GM13976 (cell line): ENCODE measurements around the gene ASTN2.

Source experiments
- DNase-seq: peaks from one replicate; pipeline ENCODE4 v3.0.0; 2012; ENCODE audit warnings: low spot score
- in situ Hi-C: fragments of 300-500 bp; cut with MboI; formaldehyde crosslinking; loops from one replicate; pipeline ENCODE4 v1.12.0; 2022; ENCODE audit warnings: low sequenced_read_pairs, mixed read lengths, inconsistent platforms; ENCODE audit not compliant: unreplicated experiment
- TF ChIP-seq, protein P1 (sequence below): IDR thresholded peaks from 2 replicates; pipeline ENCODE4 v1.5.1; 2012; ENCODE audit warnings: borderline replicate concordance, mild to moderate bottlenecking; ENCODE audit not compliant: insufficient read depth; ENCODE audit errors: extremely low read depth, missing control alignments, control extremely low read depth

Gene ASTN2

GRCh38 chr9:116499986-116500871 is 914.6 kb downstream of the ASTN2 start:
- in situ Hi-C loops: no loop called here
- TF ChIP-seq, protein P1, sequence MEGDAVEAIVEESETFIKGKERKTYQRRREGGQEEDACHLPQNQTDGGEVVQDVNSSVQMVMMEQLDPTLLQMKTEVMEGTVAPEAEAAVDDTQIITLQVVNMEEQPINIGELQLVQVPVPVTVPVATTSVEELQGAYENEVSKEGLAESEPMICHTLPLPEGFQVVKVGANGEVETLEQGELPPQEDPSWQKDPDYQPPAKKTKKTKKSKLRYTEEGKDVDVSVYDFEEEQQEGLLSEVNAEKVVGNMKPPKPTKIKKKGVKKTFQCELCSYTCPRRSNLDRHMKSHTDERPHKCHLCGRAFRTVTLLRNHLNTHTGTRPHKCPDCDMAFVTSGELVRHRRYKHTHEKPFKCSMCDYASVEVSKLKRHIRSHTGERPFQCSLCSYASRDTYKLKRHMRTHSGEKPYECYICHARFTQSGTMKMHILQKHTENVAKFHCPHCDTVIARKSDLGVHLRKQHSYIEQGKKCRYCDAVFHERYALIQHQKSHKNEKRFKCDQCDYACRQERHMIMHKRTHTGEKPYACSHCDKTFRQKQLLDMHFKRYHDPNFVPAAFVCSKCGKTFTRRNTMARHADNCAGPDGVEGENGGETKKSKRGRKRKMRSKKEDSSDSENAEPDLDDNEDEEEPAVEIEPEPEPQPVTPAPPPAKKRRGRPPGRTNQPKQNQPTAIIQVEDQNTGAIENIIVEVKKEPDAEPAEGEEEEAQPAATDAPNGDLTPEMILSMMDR: no peak
- DNase-seq: no peak

DNA sequence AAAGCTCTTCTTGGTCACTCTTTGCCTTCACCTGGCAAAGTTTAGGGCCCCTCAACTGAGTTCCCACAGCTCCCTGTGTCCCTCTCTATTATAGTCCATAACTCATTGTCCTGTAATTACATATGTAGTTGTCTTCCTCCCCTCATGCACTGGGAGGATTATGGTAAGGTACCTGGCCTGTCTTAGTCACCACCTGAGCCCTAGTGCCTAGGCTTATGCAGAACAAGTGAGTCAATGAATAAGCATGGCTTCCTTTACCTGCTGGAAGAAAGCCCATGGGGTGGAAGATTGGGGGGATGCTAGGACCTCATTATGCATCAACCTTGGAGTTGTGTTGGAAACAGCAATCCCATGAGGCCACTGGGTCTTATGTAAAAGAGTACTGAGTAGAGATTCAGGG is 915.4 kb downstream of the ASTN2 start:
- in situ Hi-C loops: no loop called here
- TF ChIP-seq, protein P1: no peak
- no peak for DNase-seq

GRCh38 chr9:116497095-116497890 is 917.6 kb downstream of the ASTN2 start:
- TF ChIP-seq, protein P1: no peak
- in situ Hi-C loops: no loop called here
- DNase-seq: no peak

- DNase-seq: no peak
- TF ChIP-seq, protein P1: no peak
- in situ Hi-C loops: no loop called here
Observed at GRCh38 chr9:116496167-116496566, 918.7 kb downstream of the ASTN2 start.

DNA sequence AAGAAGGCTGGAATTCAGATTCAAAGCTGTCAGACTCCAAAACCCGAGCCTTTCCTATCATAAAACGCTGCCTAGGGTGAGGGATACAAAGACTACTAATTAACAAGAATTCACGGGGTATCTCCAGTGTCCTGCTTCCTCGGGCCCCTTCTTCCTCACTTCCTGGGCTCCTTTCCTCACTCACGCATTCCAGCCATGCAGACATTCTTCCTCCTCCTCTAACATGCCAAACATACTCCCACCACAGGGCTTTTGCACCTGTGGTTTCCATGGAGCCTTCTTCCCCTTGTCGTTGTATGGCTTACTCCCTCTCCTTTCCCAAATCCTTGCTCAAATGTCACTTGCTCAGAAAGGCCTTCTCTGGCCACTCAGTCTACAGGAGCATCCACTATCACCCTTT is 919.1 kb downstream of the ASTN2 start:
- in situ Hi-C loops: no loop called here
- TF ChIP-seq, protein P1: no peak

DNA sequence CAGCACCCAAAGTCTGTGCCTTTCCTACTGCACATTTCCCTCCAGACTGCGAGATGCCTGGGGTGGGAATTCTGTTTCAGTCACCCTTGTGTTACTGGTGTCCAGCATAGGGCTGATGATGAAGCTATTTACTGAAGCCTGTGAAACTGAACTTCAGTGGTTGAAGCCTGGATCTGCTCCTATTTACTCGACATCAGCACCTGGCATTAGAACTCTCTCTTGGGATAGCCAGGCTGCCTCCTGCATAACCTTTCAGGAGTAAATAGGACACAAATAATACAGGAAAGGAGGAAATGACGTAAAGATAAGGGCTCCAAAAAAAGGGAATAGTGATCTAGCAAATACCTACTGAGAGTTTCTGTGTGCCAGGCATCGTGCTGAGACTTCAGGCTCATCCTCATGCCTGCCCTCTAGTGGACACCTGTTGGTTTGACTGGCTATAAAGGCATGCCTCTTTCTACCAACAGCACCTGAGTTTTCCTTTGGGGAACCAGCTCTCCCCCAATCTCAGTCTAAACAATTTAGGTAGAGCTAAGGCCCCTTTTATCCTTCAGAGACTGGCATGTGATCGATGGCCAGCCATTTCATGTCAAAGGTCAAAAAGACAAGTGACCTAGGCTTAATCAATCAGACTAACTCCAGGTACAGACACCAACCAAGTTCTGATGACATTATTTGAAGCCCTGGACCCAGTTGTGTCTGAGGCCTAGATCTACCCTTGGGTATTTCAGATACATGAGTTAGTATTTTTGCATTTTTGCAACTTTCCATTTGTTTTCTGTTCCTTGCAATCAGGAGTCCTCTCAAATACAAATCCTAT is 919.8 kb downstream of the ASTN2 start:
- in situ Hi-C loops: no loop called here
- TF ChIP-seq, protein P1: peak; percentile 71
- DNase-seq: no peak

More for the DNA sequence above, 919.1 kb downstream of the ASTN2 start:
- no peak for DNase-seq
